H9 (cell line): ENCODE data around the gene UBE3B. TPM values are rescaled to one million over a fixed set of nuclear protein-coding genes. Genes with fewer than 3 reads are reported as not detected.

Source experiments
- DNase-seq: peaks from one replicate; pipeline ENCODE4 v3.0.0-alpha.2; 2017
- H2AFZ ChIP-seq: one replicate; pipeline ENCODE4 v1.6.1; 2013; ENCODE audit warnings: mild to moderate bottlenecking, low read length, control low read depth, moderate library complexity
- H2AK5ac ChIP-seq: 2 replicates; pipeline ENCODE4 v1.6.1; 2013; ENCODE audit warnings: low read length, control low read depth, mixed read lengths; ENCODE audit not compliant: insufficient read length
- H2BK120ac ChIP-seq: one replicate; pipeline ENCODE4 v1.6.1; 2013; ENCODE audit warnings: low read depth, mild to moderate bottlenecking, low read length, control low read depth, inconsistent platforms; ENCODE audit not compliant: poor library complexity, severe bottlenecking
- H2BK12ac ChIP-seq: 2 replicates; pipeline ENCODE4 v1.6.1; 2013; ENCODE audit warnings: low read length, control low read depth, mixed read lengths, low read depth; ENCODE audit not compliant: insufficient read length
- H2BK15ac ChIP-seq: 2 replicates; pipeline ENCODE4 v1.6.1; 2013; ENCODE audit warnings: low read depth, low read length, control low read depth
- H2BK20ac ChIP-seq: one replicate; pipeline ENCODE4 v1.6.1; 2013; ENCODE audit warnings: low read depth, mild to moderate bottlenecking, low read length, control low read depth, inconsistent platforms; ENCODE audit not compliant: poor library complexity, severe bottlenecking
- H2BK5ac ChIP-seq: 2 replicates; pipeline ENCODE4 v1.6.1; 2013; ENCODE audit warnings: low read length, control low read depth, mixed read lengths; ENCODE audit not compliant: insufficient read length
- H3K14ac ChIP-seq: 2 replicates; pipeline ENCODE4 v1.6.1; 2013; ENCODE audit warnings: low read length, control low read depth; ENCODE audit not compliant: insufficient read depth
- H3K18ac ChIP-seq: 2 replicates; pipeline ENCODE4 v1.6.1; 2013; ENCODE audit warnings: low read depth, mild to moderate bottlenecking, mixed read lengths, low read length, control low read depth; ENCODE audit not compliant: insufficient read length
- H3K23ac ChIP-seq: 2 replicates; pipeline ENCODE4 v1.6.1; 2013; ENCODE audit warnings: low read length, control low read depth, mixed read lengths, low read depth; ENCODE audit not compliant: insufficient read length
- H3K23me2 ChIP-seq: 2 replicates; pipeline ENCODE4 v1.6.1; 2013; ENCODE audit warnings: low read depth, mild to moderate bottlenecking, mixed read lengths, low read length, control low read depth; ENCODE audit not compliant: insufficient read length, poor library complexity, severe bottlenecking
- H3K27ac ChIP-seq: 2 replicates; pipeline ENCODE4 v1.5.1; 2013; ENCODE audit warnings: low read length, control low read depth, mixed read lengths, low read depth; ENCODE audit not compliant: insufficient read length
- H3K27me3 ChIP-seq: 2 replicates; pipeline ENCODE4 v1.6.1; 2013; ENCODE audit warnings: low read length, control low read depth, inconsistent platforms; ENCODE audit not compliant: insufficient read depth
- H3K4ac ChIP-seq: 2 replicates; pipeline ENCODE4 v1.6.1; 2013; ENCODE audit warnings: low read depth, mild to moderate bottlenecking, control low read depth, inconsistent platforms, low read length, moderate library complexity
- H3K4me1 ChIP-seq: 2 replicates; pipeline ENCODE4 v1.6.1; 2013; ENCODE audit warnings: low read length, control low read depth, inconsistent platforms; ENCODE audit not compliant: insufficient read depth
- H3K4me2 ChIP-seq: 2 replicates; pipeline ENCODE4 v1.6.1; 2013; ENCODE audit warnings: low read length, control low read depth, mixed read lengths; ENCODE audit not compliant: insufficient read length, insufficient read depth
- H3K56ac ChIP-seq: 2 replicates; pipeline ENCODE4 v1.6.1; 2013; ENCODE audit warnings: low read depth, mild to moderate bottlenecking, mixed read lengths, low read length, control low read depth; ENCODE audit not compliant: insufficient read length
- H3K79me1 ChIP-seq: 2 replicates; pipeline ENCODE4 v1.6.1; 2013; ENCODE audit warnings: low read depth, mild to moderate bottlenecking, moderate library complexity, low read length, control low read depth, inconsistent platforms; ENCODE audit not compliant: insufficient read depth, poor library complexity, severe bottlenecking
- H3K79me2 ChIP-seq: 2 replicates; pipeline ENCODE4 v1.6.1; 2013; ENCODE audit warnings: low read length, control low read depth, inconsistent platforms; ENCODE audit not compliant: insufficient read depth
- H3K9ac ChIP-seq: 2 replicates; pipeline ENCODE4 v1.6.1; 2013; ENCODE audit warnings: low read length, control low read depth, mixed read lengths; ENCODE audit not compliant: insufficient read length; ENCODE audit errors: extremely low read depth
- H3K9me3 ChIP-seq: one replicate; pipeline ENCODE4 v1.6.1; 2013; ENCODE audit warnings: low read depth, low read length, inconsistent platforms; ENCODE audit not compliant: control insufficient read depth
- H3T11ph ChIP-seq: one replicate; pipeline ENCODE4 v1.6.1; 2013; ENCODE audit warnings: mild to moderate bottlenecking, low read length, control low read depth, inconsistent platforms
- H4K20me1 ChIP-seq: one replicate; pipeline ENCODE4 v1.6.1; 2013; ENCODE audit not compliant: control insufficient read depth, insufficient read length, insufficient read depth
- H4K5ac ChIP-seq: 2 replicates; pipeline ENCODE4 v1.6.1; 2013; ENCODE audit warnings: low read depth, mild to moderate bottlenecking, mixed read lengths, low read length, control low read depth; ENCODE audit not compliant: insufficient read length
- H4K8ac ChIP-seq: replicated peaks from 2 replicates; pipeline ENCODE4 v1.6.1; 2013; ENCODE audit warnings: low read length, control low read depth, mixed read lengths, low read depth; ENCODE audit not compliant: insufficient read length
- H4K91ac ChIP-seq: 2 replicates; pipeline ENCODE4 v1.6.1; 2013; ENCODE audit warnings: low read depth, mild to moderate bottlenecking, moderate library complexity, mixed read lengths, low read length, control low read depth; ENCODE audit not compliant: insufficient read length
- H3K27ac Mint-ChIP-seq, 3 experiments: 2 replicates in 2 of 3; 3 replicates in 1 of 3; pipeline ENCODE4 v1.8.0; 2020 to 2021; ENCODE audit warnings: mixed read lengths in 3 of 3, mild to moderate bottlenecking in 1 of 3, moderate library complexity in 1 of 3
- H3K27me3 Mint-ChIP-seq: 2 replicates; pipeline ENCODE4 v1.8.0; 2021; ENCODE audit warnings: low read depth, mild to moderate bottlenecking, moderate library complexity, mixed read lengths
- H3K36me3 Mint-ChIP-seq, 3 experiments: 2 replicates in 2 of 3; 3 replicates in 1 of 3; pipeline ENCODE4 v1.8.0; 2020 to 2021; ENCODE audit warnings: low read depth in 3 of 3, mixed read lengths in 3 of 3; ENCODE audit not compliant: insufficient read depth in 1 of 3
- H3K4me1 Mint-ChIP-seq, 2 experiments: 2 replicates each; pipeline ENCODE4 v1.8.0; 2020; ENCODE audit warnings: mixed read lengths in 2 of 2
- H3K4me3 Mint-ChIP-seq, 2 experiments: 2 replicates in 1 of 2; 3 replicates in 1 of 2; pipeline ENCODE4 v1.8.0; 2020 to 2021; ENCODE audit warnings: mild to moderate bottlenecking in 2 of 2, mixed read lengths in 2 of 2, moderate library complexity in 1 of 2
- H3K9me3 Mint-ChIP-seq, 2 experiments: 2 replicates in 1 of 2; 3 replicates in 1 of 2; pipeline ENCODE4 v1.8.0; 2020; ENCODE audit warnings: mild to moderate bottlenecking in 2 of 2, mixed read lengths in 2 of 2, moderate library complexity in 1 of 2
- CTCF ChIP-seq: fragments of 200-600 bp; sonication (generic); conservative IDR thresholded peaks from 3 replicates; pipeline ENCODE4 v1.8.0; 2021; ENCODE audit warnings: antibody characterized with exemption, mild to moderate bottlenecking
- WGBS: extraction: QIAGEN DNeasy Blood & Tissue Kit; methylation state at CpG from one replicate; pipeline ENCODE4 v1.1.7; 2013; ENCODE audit warnings: missing lambda C conversion rate, low lambda C conversion rate, mixed read lengths; ENCODE audit not compliant: insufficient read length; ENCODE audit errors: extremely low coverage; 5-methylcytosine and 5-hydroxymethylcytosine counted together
- total RNA-seq: library from RNA; stranded (reverse); gene quantifications from 2 replicates; pipeline ENCODE4 v1.2.1, GENCODE V29; 2021

UBE3B gene
- total RNA-seq, 1 experiment from 2014 or later: 24.2 TPM

- WGBS: no CpG with 5 or more reads among the region's 5 CpGs
- H3K23me2 ChIP-seq: no peaks in the 10 kb centered on the region
These were observed 94.5 kb downstream of the UBE3B start for GRCh38 chr12:109571773-109572505.

More at GRCh38 chr12:109571773-109572505, 94.5 kb downstream of the UBE3B start:
- Histone ChIP-seq H3K27me3 (no peaks in the 10 kb centered on the region), H3K18ac (no peak overlapping the region), H3K9ac (no peak overlapping the region), H3K79me1 (no peaks in the 10 kb centered on the region), H3K56ac (no peak overlapping the region), H3K4me1 (peaks cover 6% of the 10 kb centered on the region; the same call in 1 of the 2 replicates), H2BK120ac (no peak overlapping the region), H3T11ph (no peak overlapping the region), H2AK5ac (no peak overlapping the region), H2BK5ac (no peak overlapping the region), H4K8ac (no peak overlapping the region), H3K4me2 (no peak overlapping the region), H4K20me1 (no peaks in the 10 kb centered on the region), H3K4ac (no peak overlapping the region), H3K27ac (no peak overlapping the region), H3K9me3 (no peaks in the 10 kb centered on the region), H2BK12ac (no peak overlapping the region), H3K14ac (no peak overlapping the region), H3K23ac (no peak overlapping the region), H4K91ac (no peak overlapping the region), H4K5ac (no peak overlapping the region), H2BK20ac (no peak overlapping the region), H2BK15ac (no peak overlapping the region), H2AFZ (no peak overlapping the region), H3K79me2 (no peaks in the 10 kb centered on the region; the same call in 1 of the 2 replicates)
- H3K4me1 Mint-ChIP-seq: peaks cover 14 to 18% of the 10 kb centered on the region in 2 experiments
- H3K27ac Mint-ChIP-seq: peak overlapping the region in 2 of 3 experiments; percentile 8 to 44; a peak in 2 of 7 replicates
- H3K4me3 Mint-ChIP-seq: no peak overlapping the region
- H3K36me3 Mint-ChIP-seq: peaks cover 3 to 44% (median 27%) of the 10 kb centered on the region in 3 experiments; a peak in 5 of 7 replicates
- H3K9me3 Mint-ChIP-seq: no peaks in the 10 kb centered on the region
- no peak for TF ChIP-seq CTCF
- DNase-seq: no peak
- no peaks in the 10 kb centered on the region for H3K27me3 Mint-ChIP-seq
